IMR-90 (cell line): ENCODE data around the gene DICER1. TPM values are rescaled to one million over a fixed set of nuclear protein-coding genes. Genes with fewer than 3 reads are reported as not detected.

Experiments used
- ATAC-seq: fragments of 200-7000 bp; cut with Tn5 transposase; 2 replicates; pipeline ENCODE4 v1.9.1; 2020; ENCODE audit warnings: low read depth, mild to moderate bottlenecking, moderate library complexity
- BruUV-seq: library from RNA; stranded (reverse); fragments of 400-500 nt; replicated peaks from 2 replicates; lab custom pipeline; 2021; lab: Mats Ljungman, UMichigan
- CTCF ChIA-PET: fragments of 300-600 bp; formaldehyde crosslinking; extraction: SDS; loops from one replicate; lab custom pipeline; 2021; ENCODE audit warnings: antibody characterized with exemption; lab: Yijun Ruan, JAX
- POLR2A ChIA-PET: fragments of 300-600 bp; sonication (Branson Sonifier 250); formaldehyde crosslinking; loops from one replicate; lab custom pipeline; 2022; ENCODE audit warnings: antibody characterized with exemption; ENCODE audit not compliant: unreplicated experiment; lab: Charles Lee
- DNase-seq: peaks from one replicate; pipeline ENCODE4 v3.0.0; 2013
- H2AFZ ChIP-seq: replicated peaks from 2 replicates; pipeline ENCODE3; 2013; ENCODE audit warnings: low read length, mild to moderate bottlenecking; ENCODE audit not compliant: poor library complexity
- H2AK5ac ChIP-seq: 2 replicates; pipeline ENCODE4 v1.6.1; 2013; ENCODE audit warnings: low read depth, low read length, inconsistent platforms
- H2AK9ac ChIP-seq: replicated peaks from 2 replicates; pipeline ENCODE3; 2013; ENCODE audit warnings: mild to moderate bottlenecking, low read depth, low read length, moderate library complexity; ENCODE audit not compliant: poor library complexity
- H2BK120ac ChIP-seq: 2 replicates; pipeline ENCODE4 v1.6.1; 2013; ENCODE audit warnings: low read depth, low read length, inconsistent platforms
- H2BK15ac ChIP-seq: 3 replicates; pipeline ENCODE4 v1.6.1; 2013; ENCODE audit warnings: low read depth, low read length, inconsistent platforms
- H2BK20ac ChIP-seq: 2 replicates; pipeline ENCODE4 v1.6.1; 2013; ENCODE audit warnings: low read depth, mild to moderate bottlenecking, inconsistent platforms, low read length, moderate library complexity
- H2BK5ac ChIP-seq: 2 replicates; pipeline ENCODE4 v1.6.1; 2013; ENCODE audit warnings: mild to moderate bottlenecking, low read depth, low read length, inconsistent platforms; ENCODE audit not compliant: poor library complexity, severe bottlenecking
- H3K14ac ChIP-seq: replicated peaks from 2 replicates; pipeline ENCODE4 v1.6.1; 2013; ENCODE audit warnings: low read depth, low read length, inconsistent platforms
- H3K18ac ChIP-seq: 2 replicates; pipeline ENCODE4 v1.6.1; 2013; ENCODE audit warnings: low read depth, low read length, control low read depth
- H3K23ac ChIP-seq: 2 replicates; pipeline ENCODE4 v1.6.1; 2013; ENCODE audit warnings: low read depth, low read length, inconsistent platforms
- H3K27ac ChIP-seq: 2 replicates; pipeline ENCODE4 v1.5.1; 2013; ENCODE audit warnings: mild to moderate bottlenecking, control low read depth, low read length; ENCODE audit not compliant: insufficient read depth
- H3K27me3 ChIP-seq: 2 replicates; pipeline ENCODE4 v1.6.1; 2013; ENCODE audit warnings: low read length; ENCODE audit not compliant: control insufficient read depth, insufficient read depth
- H3K36me3 ChIP-seq: 2 replicates; pipeline ENCODE4 v1.6.1; 2013; ENCODE audit warnings: low read length, mixed read lengths; ENCODE audit not compliant: control insufficient read depth, insufficient read depth
- H3K4ac ChIP-seq: 2 replicates; pipeline ENCODE4 v1.6.1; 2013; ENCODE audit warnings: low read depth, low read length, inconsistent platforms
- H3K4me1 ChIP-seq: 2 replicates; pipeline ENCODE4 v1.6.1; 2013; ENCODE audit warnings: low read length, mixed read lengths; ENCODE audit not compliant: control insufficient read depth, insufficient read depth
- H3K4me2 ChIP-seq: 2 replicates; pipeline ENCODE4 v1.6.1; 2013; ENCODE audit warnings: low read depth, mild to moderate bottlenecking, control low read depth, low read length, moderate library complexity
- H3K4me3 ChIP-seq: 2 replicates; pipeline ENCODE4 v1.5.1; 2013; ENCODE audit warnings: low read depth, mild to moderate bottlenecking, control low read depth, low read length, moderate library complexity; ENCODE audit not compliant: insufficient read depth
- H3K56ac ChIP-seq: 2 replicates; pipeline ENCODE4 v1.6.1; 2013; ENCODE audit warnings: low read length, inconsistent platforms; ENCODE audit not compliant: insufficient read depth; ENCODE audit errors: extremely low read depth
- H3K79me1 ChIP-seq, 2 experiments: 2 replicates each; pipeline ENCODE4 v1.6.1; 2013; ENCODE audit warnings: low read length in 2 of 2, inconsistent platforms in 1 of 2, low read depth in 1 of 2
- H3K9ac ChIP-seq: 2 replicates; pipeline ENCODE4 v1.6.1; 2013; ENCODE audit warnings: low read depth, low read length, control low read depth
- H3K9me1 ChIP-seq: 2 replicates; pipeline ENCODE4 v1.6.1; 2013; ENCODE audit warnings: low read length, inconsistent platforms; ENCODE audit not compliant: insufficient read depth
- H3K9me3 ChIP-seq: 2 replicates; pipeline ENCODE4 v1.6.1; 2013; ENCODE audit warnings: low read length; ENCODE audit not compliant: control insufficient read depth, insufficient read depth
- H4K20me1 ChIP-seq: 2 replicates; pipeline ENCODE4 v1.6.1; 2013; ENCODE audit warnings: low read length, inconsistent platforms; ENCODE audit not compliant: insufficient read depth
- H4K5ac ChIP-seq: 2 replicates; pipeline ENCODE4 v1.6.1; 2013; ENCODE audit warnings: mild to moderate bottlenecking, low read depth, low read length, control low read depth
- H4K8ac ChIP-seq, 2 experiments: 2 replicates each; pipeline ENCODE4 v1.6.1; 2013; ENCODE audit warnings: low read depth in 2 of 2, low read length in 2 of 2, control low read depth in 1 of 2, inconsistent platforms in 1 of 2
- H4K91ac ChIP-seq: 2 replicates; pipeline ENCODE4 v1.6.1; 2013; ENCODE audit warnings: low read depth, low read length, inconsistent platforms; ENCODE audit not compliant: insufficient read depth
- CEBPB ChIP-seq: IDR thresholded peaks from 2 replicates; pipeline ENCODE4 v1.6.1; 2012; ENCODE audit warnings: low read depth, low read length, improper control_type of control experiment
- RCOR1 ChIP-seq: IDR thresholded peaks from 2 replicates; pipeline ENCODE4 v1.6.1; 2012; ENCODE audit warnings: mild to moderate bottlenecking, low read length, improper control_type of control experiment; ENCODE audit not compliant: insufficient replicate concordance
- WGBS, 2 experiments: methylation state at CpG; one replicate each; pipeline versions ENCODE4 v1.1.5 to v1.1.7; 2013; ENCODE audit warnings: missing lambda C conversion rate in 2 of 2; ENCODE audit not compliant: insufficient read length in 1 of 2; ENCODE audit errors: extremely low coverage in 2 of 2; 5-methylcytosine and 5-hydroxymethylcytosine counted together
- dilution Hi-C: fragments of 300-500 bp; cut with HindIII; formaldehyde crosslinking; loops from one replicate; pipeline ENCODE4 v1.14.3; 2018; ENCODE audit warnings: low sequenced_read_pairs; ENCODE audit not compliant: unreplicated experiment
- in situ Hi-C: fragments of 300-500 bp; cut with MboI; formaldehyde crosslinking; loops from 3 replicates; pipeline ENCODE4 v1.14.3; 2019; ENCODE audit warnings: low sequenced_read_pairs, inconsistent platforms, mixed read lengths
- intact Hi-C: fragments of 100-400 bp; cut with micrococcal nuclease; formaldehyde crosslinking; loops from 2 replicates; pipeline ENCODE4 v1.10.0; 2022
- polyA plus RNA-seq, 3 experiments: library from polyadenylated mRNA; depleted of rRNA; stranded (reverse); fragments of >200 nt; gene quantifications; 2 replicates each; pipeline ENCODE4 v1.2.3, GENCODE V29; 2012; ENCODE audit warnings: low replicate concordance in 1 of 3
- total RNA-seq: library from RNA; depleted of rRNA; stranded (reverse); fragments of >200 nt; gene quantifications from 2 replicates; pipeline ENCODE4 v1.2.3, GENCODE V29; 2012

DICER1 gene
- total and polyA plus RNA-seq, 2 of the 4 experiments (the other 2 are of a cell fraction): 9.7 to 49.5 TPM

- intact Hi-C loops: loop anchor here (10.0 kb wide), 1 partner anchor 515 kb away; no protein-coding TSS in a partner anchor
- dilution Hi-C loops: no loop called here
- Histone ChIP-seq H2AFZ (no peak overlapping the region), H2AK5ac (no peak overlapping the region), H3K9me3 (no peaks in the 10 kb centered on the region), H3K36me3 (no peaks in the 10 kb centered on the region), H3K27ac (no peak overlapping the region), H3K4me3 (no peak overlapping the region), H4K91ac (no peak overlapping the region), H2BK20ac (no peak overlapping the region), H3K9me1 (no peaks in the 10 kb centered on the region), H3K27me3 (no peaks in the 10 kb centered on the region; the same call in 1 of the 2 replicates), H4K20me1 (no peaks in the 10 kb centered on the region), H3K79me1 (no peaks in the 10 kb centered on the region), H2BK15ac (no peak overlapping the region), H3K56ac (no peak overlapping the region), H2AK9ac (no peak overlapping the region), H3K4ac (no peak overlapping the region), H4K5ac (no peak overlapping the region), H4K8ac (no peak overlapping the region), H3K23ac (no peak overlapping the region), H2BK120ac (no peak overlapping the region), H3K14ac (no peak overlapping the region), H3K9ac (no peak overlapping the region), H3K4me2 (no peak overlapping the region), H2BK5ac (no peak overlapping the region), H3K4me1 (no peaks in the 10 kb centered on the region), H3K18ac (no peak overlapping the region)
- no peak for ATAC-seq
- TF ChIP-seq CEBPB: no peak
- no peak for TF ChIP-seq RCOR1
- no TSS peak for BruUV-seq
- CTCF ChIA-PET: no interaction called here
- POLR2A ChIA-PET: no interaction called here
- in situ Hi-C loops: no loop called here
- DNase-seq: no peak
- 68% methylated on average over 3 of the region's 8 CpGs; no CpG with 5 or more reads in 1 of the 2 experiments for WGBS, 2 experiments
These were observed 42.1 kb upstream of the DICER1 start for GRCh38 chr14:95199298-95199983.
